OCI-LY7 (cell line): ENCODE data around the gene DOCK3. TPM values are rescaled to one million over a fixed set of nuclear protein-coding genes. Genes with fewer than 3 reads are reported as not detected.

Experiments
- BruUV-seq: library from RNA; stranded (reverse); fragments of 400-500 nt; replicated peaks from 2 replicates; lab custom pipeline; 2021; lab: Mats Ljungman, UMichigan
- CTCF ChIA-PET: fragments of 300-600 bp; sonication (Branson Sonifier 250); formaldehyde crosslinking; loops from one replicate; lab custom pipeline; 2022; ENCODE audit warnings: antibody characterized with exemption; ENCODE audit not compliant: unreplicated experiment; lab: Charles Lee
- POLR2A ChIA-PET: fragments of 300-600 bp; sonication (Branson Sonifier 250); formaldehyde crosslinking; loops from one replicate; lab custom pipeline; 2022; ENCODE audit warnings: antibody characterized with exemption; lab: Charles Lee
- DNase-seq: peaks from one replicate; pipeline ENCODE4 v3.0.0-alpha.2; 2015; ENCODE audit warnings: low spot score
- H2AFZ ChIP-seq: fragments of 200-600 bp; sonication (generic), shearing (Covaris generic); 2 replicates; pipeline ENCODE4 v1.6.1; 2014; ENCODE audit warnings: mild to moderate bottlenecking, antibody characterized with exemption, low read length, moderate library complexity
- H3K27ac ChIP-seq: fragments of 200-600 bp; sonication (generic); 2 replicates; pipeline ENCODE4 v1.5.1; 2014; ENCODE audit warnings: mixed run types, low read depth, mild to moderate bottlenecking, moderate library complexity, low read length, inconsistent platforms; ENCODE audit not compliant: poor library complexity, severe bottlenecking
- H3K36me3 ChIP-seq: fragments of 200-600 bp; sonication (generic); 2 replicates; pipeline ENCODE4 v1.6.1; 2014; ENCODE audit warnings: mild to moderate bottlenecking, antibody characterized with exemption, low read length, moderate library complexity, mixed read lengths; ENCODE audit not compliant: insufficient read depth
- H3K4me1 ChIP-seq: fragments of 200-600 bp; sonication (generic); 2 replicates; pipeline ENCODE4 v1.5.1; 2014; ENCODE audit warnings: mild to moderate bottlenecking, low read length; ENCODE audit not compliant: insufficient read depth, poor library complexity, severe bottlenecking
- H3K4me2 ChIP-seq: fragments of 200-600 bp; sonication (generic); 2 replicates; pipeline ENCODE4 v1.6.1; 2014; ENCODE audit warnings: mild to moderate bottlenecking, low read length
- H3K4me3 ChIP-seq: fragments of 200-600 bp; sonication (generic); 2 replicates; pipeline ENCODE4 v1.5.1; 2014; ENCODE audit warnings: mild to moderate bottlenecking, low read depth, low read length; ENCODE audit not compliant: poor library complexity, severe bottlenecking
- H3K79me2 ChIP-seq: fragments of 200-600 bp; sonication (generic); 2 replicates; pipeline ENCODE4 v1.6.1; 2016; ENCODE audit warnings: low read depth, mild to moderate bottlenecking, low read length, moderate library complexity, mixed read lengths; ENCODE audit not compliant: insufficient read depth
- H3K9me2 ChIP-seq: fragments of 200-600 bp; sonication (generic); 2 replicates; pipeline ENCODE4 v1.6.1; 2016; ENCODE audit warnings: mild to moderate bottlenecking, low read length, mixed read lengths; ENCODE audit not compliant: insufficient read depth
- H3K9me3 ChIP-seq: fragments of 200-600 bp; sonication (generic); 2 replicates; pipeline ENCODE4 v1.6.1; 2014; ENCODE audit warnings: mild to moderate bottlenecking, mixed run types, low read length, mixed read lengths
- H4K20me1 ChIP-seq: fragments of 200-600 bp; sonication (generic); 2 replicates; pipeline ENCODE4 v1.6.1; 2014; ENCODE audit warnings: mild to moderate bottlenecking, antibody characterized with exemption, low read length, moderate library complexity, mixed read lengths; ENCODE audit not compliant: insufficient read depth
- CTCF ChIP-seq: fragments of 200-600 bp; sonication (generic); conservative IDR thresholded peaks from 2 replicates; pipeline ENCODE4 v1.5.1; 2014; ENCODE audit warnings: mild to moderate bottlenecking, antibody characterized with exemption, low read length, moderate library complexity, mixed read lengths
- EZH2phosphoT487 ChIP-seq: fragments of 200-600 bp; sonication (generic); IDR thresholded peaks from 2 replicates; pipeline ENCODE4 v1.6.1; 2018; ENCODE audit warnings: low read depth, borderline replicate concordance, mild to moderate bottlenecking, mixed run types, antibody characterized with exemption, low read length, moderate library complexity, mixed read lengths
- intact Hi-C: fragments of 100-400 bp; cut with micrococcal nuclease; formaldehyde crosslinking; loops from one replicate; pipeline ENCODE4 v1.10.0; 2022; ENCODE audit not compliant: unreplicated experiment
- total RNA-seq, 2 experiments: library from RNA; depleted of rRNA in 1 of 2; stranded (reverse); fragments of >200 nt in 1 of 2; shearing (Covaris generic) in 1 of 2; gene quantifications; 2 replicates each; pipeline ENCODE4 v1.2.3, GENCODE V29; 2014 to 2022

DOCK3 gene
- total RNA-seq, 2 experiments from 2014 or later, result not detected

- no TSS peak for BruUV-seq
- no peak for DNase-seq
- H3K9me2 ChIP-seq, result no peaks in the 10 kb centered on the region
- H3K4me3 ChIP-seq, result no peak overlapping the region
- no peaks in the 10 kb centered on the region for H3K9me3 ChIP-seq
- no peak overlapping the region for H2AFZ ChIP-seq
- peaks cover 44% of the 10 kb centered on the region for H4K20me1 ChIP-seq
- peak overlapping the region; percentile 90 for H3K4me2 ChIP-seq
- POLR2A ChIA-PET, result no interaction called here
- TF ChIP-seq CTCF, result no peak
- TF ChIP-seq EZH2phosphoT487, result no peak
- H3K27ac ChIP-seq, result no peak overlapping the region
- peaks cover 55% of the 10 kb centered on the region for H3K79me2 ChIP-seq
- CTCF ChIA-PET, result no interaction called here
- H3K36me3 ChIP-seq, result peaks cover 85% of the 10 kb centered on the region
- intact Hi-C loops, result no loop called here
- peaks cover 69% of the 10 kb centered on the region for H3K4me1 ChIP-seq
Measured at GRCh38 chr3:51393134-51393495, 718.4 kb downstream of the DOCK3 start.

GRCh38 chr3:51393564-51393963 is 718.8 kb downstream of the DOCK3 start:
- ChIA-PET CTCF (no interaction called here), POLR2A (interaction anchor here (0.6 kb wide), 1 partner anchor 526 kb away, joined by 3 read pairs; no protein-coding TSS in a partner anchor)
- Histone ChIP-seq H3K4me2 (peak overlapping the region; percentile 37; the same call in 1 of the 2 replicates), H4K20me1 (peaks cover 41% of the 10 kb centered on the region), H3K4me3 (peak overlapping the region; percentile 2), H3K27ac (no peak overlapping the region), H3K36me3 (peaks cover 85% of the 10 kb centered on the region), H2AFZ (no peak overlapping the region), H3K79me2 (peaks cover 51% of the 10 kb centered on the region), H3K9me3 (no peaks in the 10 kb centered on the region), H3K9me2 (no peaks in the 10 kb centered on the region), H3K4me1 (peaks cover 64% of the 10 kb centered on the region)
- no TSS peak for BruUV-seq
- intact Hi-C loops, result no loop called here
- TF ChIP-seq EZH2phosphoT487 (no peak), CTCF (no peak)
- no peak for DNase-seq

- DNase-seq, result no peak
- CTCF ChIA-PET, result no interaction called here
- H3K4me3 ChIP-seq, result peak overlapping the region; percentile 5
- peaks cover 54% of the 10 kb centered on the region for H3K4me1 ChIP-seq
- no peak for TF ChIP-seq EZH2phosphoT487
- no peak for TF ChIP-seq CTCF
- no peaks in the 10 kb centered on the region for H3K9me3 ChIP-seq
- no peaks in the 10 kb centered on the region for H3K9me2 ChIP-seq
- H4K20me1 ChIP-seq, result peaks cover 41% of the 10 kb centered on the region
- H3K79me2 ChIP-seq, result peaks cover 51% of the 10 kb centered on the region
- intact Hi-C loops, result no loop called here
- H3K27ac ChIP-seq, result no peak overlapping the region
- H3K36me3 ChIP-seq, result peaks cover 85% of the 10 kb centered on the region
- POLR2A ChIA-PET, result interaction anchor here (0.5 to 1.3 kb wide), 2 partner anchors 19 to 1372 kb away, joined by 3 to 4 read pairs; no protein-coding TSS in a partner anchor
- H2AFZ ChIP-seq, result no peak overlapping the region
- no TSS peak for BruUV-seq
- peak overlapping the region; percentile 37; the same call in 1 of the 2 replicates for H3K4me2 ChIP-seq
Measured at GRCh38 chr3:51394541-51394940, 719.8 kb downstream of the DOCK3 start.
